Lung (tissue), 12 donors: ENCODE results near the gene GALNT13. TPM values are rescaled to one million over a fixed set of nuclear protein-coding genes. Genes with fewer than 3 reads are reported as not detected.

Source experiments
- ATAC-seq: fragments of 200-7000 bp; cut with Tn5 transposase; one replicate; pipeline ENCODE4 v1.9.1; 2020; ENCODE audit warnings: moderate number of reproducible peaks; ENCODE audit not compliant: insufficient read depth, low FRiP score
- DNase-seq, 3 donors: peaks; one replicate each; pipeline ENCODE4 v3.0.0-alpha.2; 2013 to 2017
- H3K27ac ChIP-seq, 2 donors: one replicate each; pipeline ENCODE4 v1.5.1; 2013; ENCODE audit warnings: mild to moderate bottlenecking in 2 of 2, moderate library complexity in 2 of 2, control low read depth in 1 of 2, inconsistent platforms in 1 of 2, low read depth in 1 of 2, low read length in 1 of 2
- H3K27me3 ChIP-seq, 3 donors: one replicate each; pipeline ENCODE4 v1.5.1; 2013; ENCODE audit warnings: low read length in 2 of 3; ENCODE audit not compliant: control insufficient read depth in 3 of 3, insufficient read depth in 3 of 3
- H3K36me3 ChIP-seq, 4 donors: one replicate each; pipeline ENCODE4 v1.5.1; 2013; ENCODE audit warnings: low read length in 4 of 4, mild to moderate bottlenecking in 1 of 4, moderate library complexity in 1 of 4; ENCODE audit not compliant: control insufficient read depth in 4 of 4, insufficient read depth in 4 of 4
- H3K4me1 ChIP-seq, 5 donors: one replicate each; pipeline ENCODE4 v1.5.1; 2013; ENCODE audit warnings: low read length in 5 of 5, mild to moderate bottlenecking in 2 of 5, moderate library complexity in 1 of 5; ENCODE audit not compliant: control insufficient read depth in 5 of 5, insufficient read depth in 5 of 5
- H3K4me3 ChIP-seq: one replicate; pipeline ENCODE4 v1.5.1; 2013; ENCODE audit warnings: mild to moderate bottlenecking, control low read depth, moderate library complexity
- H3K9ac ChIP-seq, 2 donors: one replicate each; pipeline ENCODE4 v1.5.1; 2013; ENCODE audit warnings: low read length in 2 of 2, control low read depth in 1 of 2; ENCODE audit not compliant: insufficient read depth in 1 of 2
- H3K9me3 ChIP-seq, 4 donors: one replicate each; pipeline ENCODE4 v1.5.1; 2013; ENCODE audit warnings: low read length in 3 of 4, mild to moderate bottlenecking in 1 of 4, moderate library complexity in 1 of 4; ENCODE audit not compliant: control insufficient read depth in 4 of 4, insufficient read depth in 3 of 4
- WGBS, 2 donors: extraction: QIAGEN DNeasy Blood & Tissue Kit; methylation state at CpG; one replicate each; pipeline ENCODE4 v1.1.7; 2013; 5-methylcytosine and 5-hydroxymethylcytosine counted together
- polyA plus RNA-seq, 2 donors: library from polyadenylated mRNA; stranded (reverse); fragments of 200-250 nt; gene quantifications; one replicate each; pipeline ENCODE4 v1.2.1, GENCODE V29; 2013
- total RNA-seq, 2 donors: library from RNA; depleted of rRNA in 1 of 2; stranded (reverse); fragments of >200 nt in 1 of 2; gene quantifications; one replicate each; pipeline ENCODE4 v1.2.1, GENCODE V29; 2014 to 2021
- TF ChIP-seq, protein P1 (sequence below): IDR thresholded peaks from 2 replicates; pipeline ENCODE4 v1.5.1; 2012; ENCODE audit warnings: mild to moderate bottlenecking; ENCODE audit errors: control extremely low read depth, extremely low read depth
- donor health status: control.
- donor health status: control.
- donor health status: Bipolar disorder and iron deficiency.
- donor health status: healthy.
- donor health status: DM: yes; HTN: yes; CAD: no.

The GALNT13 gene
- total and polyA plus RNA-seq, 4 donors: 0.57 to 3.1 (median 1.2) TPM

DNA sequence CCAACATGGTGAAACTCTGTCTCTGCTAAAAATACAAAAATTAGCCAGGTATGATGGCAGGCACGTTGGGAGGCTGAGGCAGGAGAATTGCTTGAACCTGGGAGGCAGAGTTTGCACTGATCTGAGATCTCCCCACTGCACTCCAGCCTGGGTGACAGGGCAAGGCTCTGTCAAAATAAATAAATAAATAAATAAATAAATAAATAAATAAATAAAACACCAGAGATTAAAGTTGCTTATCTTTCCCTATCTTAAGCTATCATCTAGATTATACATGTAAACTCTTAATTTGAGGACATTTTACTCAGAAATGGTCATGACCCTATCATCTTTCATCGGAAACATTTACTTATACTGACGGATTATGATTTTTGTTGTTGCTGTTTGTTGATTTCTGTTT is 373.2 kb downstream of the GALNT13 start:
- H3K9ac ChIP-seq: no peak overlapping the region
- no peak overlapping the region for H3K4me3 ChIP-seq
- H3K27ac ChIP-seq: no peak overlapping the region
- DNase-seq (no peak), ATAC-seq (no peak)
- WGBS, 2 donors: 86 to 89% methylated on average over 3 of the region's 3 CpGs
- TF ChIP-seq, protein P1, sequence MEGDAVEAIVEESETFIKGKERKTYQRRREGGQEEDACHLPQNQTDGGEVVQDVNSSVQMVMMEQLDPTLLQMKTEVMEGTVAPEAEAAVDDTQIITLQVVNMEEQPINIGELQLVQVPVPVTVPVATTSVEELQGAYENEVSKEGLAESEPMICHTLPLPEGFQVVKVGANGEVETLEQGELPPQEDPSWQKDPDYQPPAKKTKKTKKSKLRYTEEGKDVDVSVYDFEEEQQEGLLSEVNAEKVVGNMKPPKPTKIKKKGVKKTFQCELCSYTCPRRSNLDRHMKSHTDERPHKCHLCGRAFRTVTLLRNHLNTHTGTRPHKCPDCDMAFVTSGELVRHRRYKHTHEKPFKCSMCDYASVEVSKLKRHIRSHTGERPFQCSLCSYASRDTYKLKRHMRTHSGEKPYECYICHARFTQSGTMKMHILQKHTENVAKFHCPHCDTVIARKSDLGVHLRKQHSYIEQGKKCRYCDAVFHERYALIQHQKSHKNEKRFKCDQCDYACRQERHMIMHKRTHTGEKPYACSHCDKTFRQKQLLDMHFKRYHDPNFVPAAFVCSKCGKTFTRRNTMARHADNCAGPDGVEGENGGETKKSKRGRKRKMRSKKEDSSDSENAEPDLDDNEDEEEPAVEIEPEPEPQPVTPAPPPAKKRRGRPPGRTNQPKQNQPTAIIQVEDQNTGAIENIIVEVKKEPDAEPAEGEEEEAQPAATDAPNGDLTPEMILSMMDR: no peak
- H3K36me3 ChIP-seq: no peaks in the 10 kb centered on the region
- H3K9me3 ChIP-seq: peaks cover 0 to 5% (median 0%) of the 10 kb centered on the region in 4 donors
- H3K27me3 ChIP-seq: no peaks in the 10 kb centered on the region
- H3K4me1 ChIP-seq: peaks cover 0 to 5% (median 0%) of the 10 kb centered on the region in 5 donors

DNA sequence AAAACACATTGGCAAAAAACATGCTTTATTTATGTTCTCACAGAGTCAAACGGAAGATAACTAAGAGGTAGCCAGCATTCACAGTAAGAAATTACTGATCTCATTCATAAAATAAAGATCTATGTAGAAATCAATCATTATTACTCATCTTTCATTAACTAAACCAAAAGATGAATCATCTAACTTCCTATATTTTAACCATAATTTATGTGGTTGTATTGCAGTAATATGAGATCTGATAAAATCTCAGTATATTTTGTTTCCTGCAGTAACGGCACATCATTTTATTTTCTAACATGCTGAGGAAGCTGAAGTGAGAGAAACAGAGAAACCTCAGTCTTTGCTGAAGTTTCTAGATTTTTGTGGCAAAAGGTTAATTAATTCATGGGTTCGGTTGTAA is 375.8 kb downstream of the GALNT13 start:
- DNase-seq: no peak
- no peaks in the 10 kb centered on the region for H3K27me3 ChIP-seq
- no peaks in the 10 kb centered on the region for H3K9me3 ChIP-seq
- H3K27ac ChIP-seq: no peak overlapping the region
- H3K9ac ChIP-seq: no peak overlapping the region
- H3K4me3 ChIP-seq: no peak overlapping the region
- TF ChIP-seq, protein P1: no peak
- WGBS, 2 donors: 41 to 51% methylated on average over 3 of the region's 3 CpGs
- no peaks in the 10 kb centered on the region for H3K36me3 ChIP-seq
- ATAC-seq: no peak
- H3K4me1 ChIP-seq: peaks cover 0 to 8% (median 0%) of the 10 kb centered on the region in 5 donors

DNA sequence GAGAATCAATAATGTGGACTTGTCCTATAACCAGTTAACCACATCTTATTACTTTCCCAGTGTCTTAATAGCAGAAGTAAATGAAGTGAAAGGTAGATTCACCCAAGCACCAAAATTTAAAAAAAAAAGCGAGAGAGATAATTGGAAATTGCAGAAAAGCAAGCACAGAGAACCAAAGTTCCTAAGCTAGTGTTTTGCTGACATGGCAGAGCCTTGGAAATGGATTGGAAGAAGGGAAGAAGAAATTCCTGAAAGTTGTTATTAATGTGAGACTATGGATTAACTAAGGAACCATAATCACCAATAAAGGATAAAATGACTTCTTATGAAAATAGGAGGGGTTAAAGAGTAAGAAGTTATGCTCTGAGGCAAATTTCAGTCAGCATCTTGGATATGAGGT is 384.4 kb downstream of the GALNT13 start:
- 93 to 95% methylated on average over 1 of the region's 1 CpG for WGBS, 2 donors
- no peaks in the 10 kb centered on the region for H3K9me3 ChIP-seq
- DNase-seq (no peak), ATAC-seq (no peak)
- H3K36me3 ChIP-seq: no peaks in the 10 kb centered on the region
- peaks cover 0 to 6% (median 0%) of the 10 kb centered on the region in 5 donors for H3K4me1 ChIP-seq
- no peaks in the 10 kb centered on the region for H3K27me3 ChIP-seq
- H3K27ac ChIP-seq: no peak overlapping the region
- TF ChIP-seq, protein P1: no peak
- H3K4me3 ChIP-seq: no peak overlapping the region
- no peak overlapping the region for H3K9ac ChIP-seq

DNA sequence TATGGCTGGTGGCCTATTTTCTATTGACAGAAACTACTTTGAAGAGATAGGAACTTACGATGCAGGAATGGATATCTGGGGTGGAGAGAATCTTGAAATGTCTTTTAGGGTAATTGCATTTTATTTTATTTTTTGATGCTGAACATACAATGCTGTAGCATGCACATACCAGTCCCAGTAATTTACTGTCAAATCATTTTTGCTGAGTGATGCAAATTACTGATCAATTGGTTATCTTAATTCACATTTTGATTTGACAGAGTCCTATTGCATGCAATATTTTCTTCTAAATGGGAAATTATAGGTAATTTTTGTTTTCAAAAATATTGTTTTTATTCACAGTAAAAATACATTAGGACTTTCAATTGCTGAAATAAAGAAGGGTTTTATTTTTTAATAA is 387.3 kb downstream of the GALNT13 start:
- ATAC-seq: no peak
- no peak for DNase-seq
- 91 to 98% methylated on average over 1 of the region's 1 CpG for WGBS, 2 donors
- H3K27me3 ChIP-seq: no peaks in the 10 kb centered on the region
- no peak overlapping the region for H3K4me3 ChIP-seq
- H3K36me3 ChIP-seq: no peaks in the 10 kb centered on the region
- H3K9me3 ChIP-seq: no peaks in the 10 kb centered on the region
- no peak overlapping the region for H3K27ac ChIP-seq
- no peak overlapping the region for H3K9ac ChIP-seq
- H3K4me1 ChIP-seq: no peaks in the 10 kb centered on the region
- TF ChIP-seq, protein P1: no peak
